GM18517 (cell line): ENCODE data around the gene NEDD9.

Source experiments
- ATAC-seq: cut with Tn5 transposase; IDR thresholded peaks from one replicate; pipeline ENCODE4 v1.9.1; 2021; ENCODE audit warnings: mild to moderate bottlenecking, moderate library complexity; ENCODE audit not compliant: unreplicated experiment

NEDD9 gene

DNA sequence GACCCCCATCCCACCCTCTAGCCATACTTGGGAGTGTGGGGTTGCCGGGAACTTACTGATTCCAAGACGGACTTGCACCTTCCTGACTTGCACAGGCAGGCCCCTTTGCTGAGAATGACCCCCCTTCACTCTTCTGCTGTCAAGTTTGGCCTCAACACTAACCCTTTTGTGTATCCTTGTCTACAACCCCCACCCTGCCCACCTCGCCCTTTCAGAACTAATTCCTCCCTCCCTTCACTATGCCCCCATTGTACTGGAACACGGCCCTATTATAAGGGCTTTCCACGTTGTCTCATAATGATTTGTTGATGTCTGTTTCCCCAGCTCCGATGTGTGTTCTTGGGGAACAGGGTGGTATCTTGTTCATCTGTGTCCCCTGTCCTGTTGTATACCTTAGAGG lies 4.4 kb upstream of the NEDD9 start:
- no peak for ATAC-seq

DNA sequence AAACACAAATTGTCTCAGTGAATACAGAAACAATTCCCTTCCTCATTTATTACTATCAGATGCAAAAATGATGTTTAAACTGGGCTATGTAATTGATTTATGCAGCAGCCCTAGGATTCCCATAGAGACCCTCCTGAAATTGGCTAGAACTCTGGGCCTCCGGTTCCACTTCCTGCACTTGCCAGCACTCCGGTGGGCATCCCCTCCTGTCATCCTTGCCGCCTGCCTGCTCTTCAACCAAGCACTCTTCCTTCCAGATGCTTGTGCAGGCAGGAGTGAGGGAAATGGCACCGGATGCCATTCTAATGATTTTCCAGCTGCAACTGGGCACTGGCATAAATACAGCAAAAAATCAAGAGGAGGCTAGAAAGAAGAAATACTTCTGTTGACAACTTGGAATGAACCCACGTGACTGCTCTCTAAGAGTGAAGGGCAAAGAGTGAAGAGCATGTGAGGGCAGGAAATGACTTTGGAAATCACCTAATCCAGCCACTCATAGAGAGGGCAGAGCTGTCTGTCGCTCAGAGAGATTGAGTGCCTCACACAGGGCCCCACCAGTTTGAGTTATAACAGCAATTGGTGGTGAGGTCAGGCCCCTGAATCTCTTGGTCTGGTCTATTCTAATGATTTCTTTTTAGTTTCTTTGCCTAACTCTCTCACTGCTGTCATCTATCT lies 3.7 kb upstream of the NEDD9 start:
- no peak for ATAC-seq

DNA sequence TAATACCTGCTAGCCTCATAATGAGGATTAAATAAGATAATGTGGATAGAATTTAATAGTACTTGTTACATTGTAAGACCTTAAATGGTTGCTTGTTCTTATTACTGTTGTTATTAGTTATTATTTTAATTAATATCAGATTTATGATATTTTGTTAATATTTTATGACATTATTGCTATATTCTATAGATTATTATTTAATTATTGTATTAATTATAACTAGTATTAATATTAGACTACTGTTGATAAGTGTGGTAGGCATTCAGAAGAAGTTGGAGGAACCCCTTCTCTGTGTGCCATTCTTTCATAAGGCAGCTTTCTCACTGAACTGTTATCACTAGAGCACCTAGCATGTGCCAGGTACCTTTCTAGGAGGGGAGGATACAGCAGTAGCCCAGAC lies 2.6 kb upstream of the NEDD9 start:
- ATAC-seq = no peak

DNA sequence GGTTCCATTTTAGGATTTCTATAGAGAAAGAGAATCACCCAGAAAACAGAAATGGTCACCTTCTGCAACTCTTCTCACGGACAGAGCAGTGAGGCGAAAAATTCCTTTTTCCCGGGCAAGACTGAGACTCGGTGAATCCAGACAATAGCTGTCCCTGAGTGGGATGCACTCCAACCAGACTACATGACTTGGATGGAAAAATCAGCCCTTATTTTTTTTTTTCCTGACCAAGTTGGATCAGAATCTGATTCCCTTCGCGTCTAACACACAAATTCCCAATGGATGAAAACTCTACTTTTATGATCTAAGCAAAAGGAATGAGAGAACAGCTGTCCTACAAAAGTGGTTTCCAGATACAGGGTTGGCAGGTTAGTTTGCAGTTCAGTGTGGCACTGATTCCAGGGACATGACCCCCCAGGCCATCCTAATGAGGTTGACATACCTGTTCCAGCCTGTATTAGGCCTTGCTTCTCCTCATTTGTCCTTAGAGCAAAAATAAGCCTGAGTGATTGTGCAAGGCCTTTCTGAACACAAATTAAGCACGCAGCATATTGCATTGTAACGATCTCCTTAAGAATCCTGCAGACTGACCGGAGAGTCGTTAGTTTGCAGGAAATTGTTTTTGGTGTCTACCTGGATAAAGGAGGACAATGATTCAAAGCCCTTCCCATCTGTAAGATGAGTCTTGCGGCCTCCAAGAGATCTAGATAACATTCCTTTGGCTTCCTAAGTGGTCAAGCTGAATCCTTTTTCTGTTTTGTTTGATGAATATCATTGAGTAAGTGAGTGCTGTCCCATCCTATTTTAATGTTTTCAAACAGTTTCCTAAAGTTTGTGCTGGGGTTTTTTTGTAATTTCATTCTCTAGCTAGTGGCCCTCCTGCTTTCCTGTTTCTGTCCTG lies 1.5 kb upstream of the NEDD9 start:
- ATAC-seq = no peak

DNA sequence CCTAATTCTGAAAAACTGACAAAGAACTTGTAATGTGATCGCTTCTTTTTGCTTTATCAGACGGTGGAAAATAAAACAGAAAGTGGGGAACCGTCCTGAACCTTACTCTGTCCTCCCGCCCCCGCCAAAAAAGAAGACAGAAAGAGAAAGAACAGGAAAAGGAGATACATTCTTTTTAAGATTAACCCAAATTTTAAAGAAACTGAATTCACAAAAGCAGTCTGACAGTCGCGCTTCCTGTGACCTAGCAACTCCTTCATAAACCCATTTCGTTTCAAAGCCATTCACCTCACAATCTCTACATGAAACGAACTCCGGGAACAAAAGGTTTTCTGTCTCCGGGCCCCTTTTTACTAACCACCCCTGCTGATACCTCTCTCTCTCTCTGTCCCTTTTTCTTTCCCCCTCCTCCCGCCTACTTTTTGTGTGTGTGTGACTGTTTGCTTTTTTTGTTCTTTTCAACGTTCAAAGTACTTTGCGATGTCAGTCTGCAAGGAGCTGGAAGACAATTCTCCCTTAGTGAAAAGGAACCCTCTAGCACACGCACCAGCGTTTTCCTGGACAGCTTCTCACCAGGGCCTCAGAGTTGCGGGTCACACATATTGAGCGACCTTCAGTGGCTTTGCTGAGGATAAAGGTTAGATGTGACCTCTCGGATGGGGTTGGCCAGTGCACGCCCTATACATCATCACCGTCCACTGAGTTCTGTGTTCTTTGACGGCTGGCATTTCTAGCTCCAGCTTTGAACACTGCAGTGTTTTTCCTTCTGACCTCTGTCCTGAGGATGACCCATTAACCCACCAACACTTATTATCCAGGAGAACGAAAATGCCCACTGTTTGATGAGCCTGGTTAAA lies 530 bp upstream of the NEDD9 start:
- ATAC-seq = no peak

DNA sequence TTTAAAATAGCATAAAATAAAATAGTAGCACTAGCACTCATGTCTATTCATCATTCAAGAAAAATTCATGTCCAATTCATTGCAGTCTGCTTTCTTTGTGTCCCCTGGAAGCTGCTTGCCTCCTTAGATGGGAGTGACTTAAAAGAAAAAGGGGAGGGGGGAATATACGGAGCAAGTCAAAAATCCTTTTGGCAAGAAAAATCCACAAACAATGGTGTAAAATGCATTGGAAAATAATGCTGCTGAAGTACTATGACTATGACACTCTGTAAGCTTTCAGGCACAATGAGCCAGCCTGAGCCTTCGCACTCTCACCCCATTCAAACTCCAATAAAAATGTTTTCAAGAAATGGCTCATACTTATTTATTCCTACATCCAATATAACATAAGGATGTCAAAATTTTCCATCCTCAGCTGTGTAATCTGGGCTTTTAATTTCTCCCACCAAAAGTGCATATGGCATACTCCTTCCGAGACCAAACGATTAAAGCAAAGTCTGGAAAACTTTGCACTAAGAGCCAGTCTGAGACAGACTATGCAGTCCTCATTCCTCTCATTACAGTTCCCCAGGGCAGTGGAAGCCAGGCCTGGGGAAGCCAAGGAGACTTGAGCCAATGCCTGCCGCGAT lies 790 bp downstream of the NEDD9 start:
- no peak for ATAC-seq

DNA sequence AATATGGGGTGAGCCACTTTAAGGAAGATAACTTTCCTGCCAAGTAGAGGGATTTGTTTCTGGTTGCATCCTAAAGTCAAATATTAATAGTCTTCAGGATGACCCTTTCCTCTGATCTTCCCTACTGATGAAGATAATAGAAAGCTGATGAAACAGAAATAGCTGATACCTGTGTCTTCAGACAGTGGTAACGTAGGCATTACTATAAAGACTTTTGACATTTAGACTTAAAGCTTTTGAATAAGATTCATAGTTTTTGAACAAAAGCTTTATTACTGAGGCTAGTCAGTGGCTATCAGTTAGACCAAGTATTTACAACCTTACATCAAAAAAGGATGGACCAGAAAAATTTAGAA lies 1.4 kb downstream of the NEDD9 start:
- ATAC-seq = no peak

DNA sequence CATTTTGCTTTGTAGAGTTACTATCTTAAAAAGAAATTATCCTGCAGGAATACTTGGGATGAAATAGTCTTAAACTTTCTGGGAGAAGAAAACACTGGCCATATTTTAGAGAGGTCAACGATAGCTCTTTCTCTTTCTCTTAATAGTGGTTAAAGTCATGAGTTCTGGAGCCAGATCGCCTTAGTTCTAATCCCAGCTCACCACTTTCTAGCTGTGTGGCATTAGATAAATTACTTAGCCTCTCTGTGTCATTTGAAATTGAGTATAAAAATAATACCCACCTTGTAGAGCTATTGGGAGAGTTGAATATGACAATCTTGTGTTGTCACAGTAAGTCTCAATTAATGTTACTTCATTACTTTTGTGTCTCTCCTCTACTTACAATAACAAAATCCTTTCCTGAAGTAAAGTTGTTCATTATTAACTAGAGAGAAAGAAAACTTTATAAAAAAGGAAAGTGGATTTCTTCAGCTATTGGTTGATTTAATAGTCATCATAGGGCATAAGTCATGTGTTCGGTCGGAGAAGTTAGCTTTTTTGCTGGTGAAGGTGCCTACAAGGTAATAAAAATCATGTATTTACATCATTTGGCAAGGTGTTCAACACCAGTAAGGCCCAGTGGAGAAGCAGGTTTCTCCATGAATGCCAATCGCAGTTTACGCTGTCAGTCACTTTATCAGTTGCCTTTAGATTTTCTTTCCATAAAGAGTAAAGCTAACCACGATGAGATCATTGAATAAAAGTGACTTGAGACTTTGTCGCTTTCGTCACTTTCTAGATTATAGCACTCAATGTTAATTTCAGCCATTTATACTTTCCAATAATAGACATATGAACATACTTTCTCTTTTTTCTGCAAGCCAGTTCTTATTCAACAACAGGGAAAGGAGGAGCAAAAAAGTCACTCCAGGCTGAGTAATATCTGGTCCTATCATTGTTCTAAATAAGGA lies 2.0 kb downstream of the NEDD9 start:
- ATAC-seq = no peak

DNA sequence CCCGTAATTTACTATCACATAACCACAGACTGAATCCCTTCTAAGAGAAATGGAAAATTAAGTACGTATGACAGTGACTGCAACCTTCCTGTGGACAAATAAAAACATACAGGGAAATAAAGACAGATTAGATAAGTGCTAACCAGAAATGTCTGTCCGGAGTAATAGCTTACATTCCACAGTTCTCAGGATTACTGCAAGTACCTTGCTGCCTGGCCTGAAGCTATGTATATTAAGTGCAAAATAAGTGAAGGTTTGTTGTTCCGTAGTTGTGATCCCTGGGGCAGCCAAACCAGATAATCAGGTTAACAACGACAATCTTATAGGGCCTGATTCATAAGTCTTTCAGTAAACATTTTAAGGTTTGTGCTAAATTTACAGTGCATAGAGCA lies 2.8 kb downstream of the NEDD9 start:
- no peak for ATAC-seq

DNA sequence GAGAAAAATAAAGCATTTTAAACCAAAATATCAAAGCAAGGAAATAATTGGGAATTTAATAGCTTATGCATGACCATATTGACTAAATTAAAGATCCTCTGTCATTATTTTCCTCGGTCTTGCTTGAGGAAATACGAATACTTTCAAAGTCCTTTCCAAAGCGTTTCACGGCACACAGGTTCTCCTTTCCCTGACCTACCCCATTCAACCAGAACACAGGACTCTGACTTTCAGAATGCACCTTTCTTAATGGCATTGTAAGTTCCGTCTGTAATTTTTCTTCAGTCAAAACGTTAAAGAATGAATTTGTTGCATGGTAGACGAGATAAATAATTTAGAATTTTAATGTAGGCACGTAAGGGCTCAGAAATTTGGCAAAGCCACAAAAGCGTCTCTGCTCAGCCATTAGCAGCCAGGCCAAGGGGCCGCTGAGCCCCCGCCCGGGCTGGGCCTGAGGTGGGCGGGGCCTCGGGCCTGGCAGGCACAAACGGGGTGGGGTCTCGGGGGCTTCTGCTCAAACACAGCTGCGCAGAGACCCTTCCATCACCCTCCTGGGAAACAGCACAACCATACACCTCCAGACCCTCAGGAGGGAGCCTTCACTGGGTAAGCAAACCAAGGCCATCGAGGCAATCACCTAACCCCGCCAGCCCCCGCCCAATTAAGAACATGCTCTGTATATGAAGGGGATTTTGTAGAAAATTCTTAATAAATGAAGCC lies 3.4 kb downstream of the NEDD9 start:
- ATAC-seq = no peak

DNA sequence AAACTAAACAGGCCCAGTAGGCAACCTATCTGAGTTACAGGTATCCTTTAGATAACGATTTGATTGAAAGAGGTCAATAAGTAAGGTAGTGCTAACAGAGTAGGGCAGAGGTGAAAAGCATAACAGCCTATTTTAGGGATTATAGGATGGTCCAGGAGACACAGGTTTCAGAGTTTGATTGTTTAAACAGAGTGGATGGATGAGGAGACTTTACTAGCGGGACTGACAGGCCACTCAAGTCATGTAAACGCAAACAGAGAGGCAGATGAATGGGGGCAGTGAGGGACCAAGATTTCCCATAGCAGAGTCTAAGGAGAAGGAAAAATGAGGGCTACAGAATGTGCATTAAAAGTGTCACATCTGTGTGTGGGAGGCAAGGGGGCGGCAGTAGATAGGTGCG lies 4.8 kb downstream of the NEDD9 start:
- no peak for ATAC-seq

DNA sequence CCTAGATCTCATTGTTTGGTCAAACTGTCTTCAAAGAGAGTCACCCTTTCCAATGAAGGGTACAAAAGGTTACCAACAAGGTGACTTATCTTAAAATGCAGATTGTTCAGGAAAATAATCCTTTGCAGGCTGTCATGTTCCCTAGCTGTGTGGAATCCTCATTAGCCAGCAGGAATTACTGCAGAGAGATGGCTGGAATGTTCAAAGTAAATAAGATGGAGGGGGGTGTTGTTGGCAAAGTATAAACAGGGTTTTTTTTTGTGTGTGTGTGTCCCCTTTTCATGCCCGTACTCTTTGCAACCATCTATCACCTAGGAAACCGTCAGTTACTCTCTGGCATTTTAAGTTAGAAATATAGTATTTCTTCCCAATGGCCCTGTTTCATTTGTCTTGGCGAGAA lies 6.5 kb downstream of the NEDD9 start:
- no peak for ATAC-seq

DNA sequence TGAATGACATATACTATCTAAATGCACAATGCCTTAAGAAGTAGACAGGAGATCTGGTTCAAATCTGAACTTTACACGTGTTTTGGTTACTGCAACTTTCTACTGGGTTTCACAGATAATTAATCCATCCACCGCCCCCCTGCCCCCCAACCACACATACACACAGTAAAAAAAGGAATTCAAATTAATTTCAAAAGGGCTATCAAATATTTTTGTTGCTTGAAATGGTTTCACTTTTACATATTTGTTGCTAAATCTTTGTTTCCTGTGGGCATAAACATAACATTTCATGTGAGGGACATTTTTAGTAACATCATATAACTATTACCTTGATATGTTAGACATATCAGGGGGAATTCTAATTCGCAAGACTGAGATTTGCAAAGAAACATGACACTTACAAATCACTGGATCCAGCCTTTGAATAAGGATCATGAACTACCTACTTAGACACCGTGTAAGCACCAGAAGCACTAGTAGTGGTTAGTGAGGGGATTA lies 7.5 kb downstream of the NEDD9 start:
- no peak for ATAC-seq

DNA sequence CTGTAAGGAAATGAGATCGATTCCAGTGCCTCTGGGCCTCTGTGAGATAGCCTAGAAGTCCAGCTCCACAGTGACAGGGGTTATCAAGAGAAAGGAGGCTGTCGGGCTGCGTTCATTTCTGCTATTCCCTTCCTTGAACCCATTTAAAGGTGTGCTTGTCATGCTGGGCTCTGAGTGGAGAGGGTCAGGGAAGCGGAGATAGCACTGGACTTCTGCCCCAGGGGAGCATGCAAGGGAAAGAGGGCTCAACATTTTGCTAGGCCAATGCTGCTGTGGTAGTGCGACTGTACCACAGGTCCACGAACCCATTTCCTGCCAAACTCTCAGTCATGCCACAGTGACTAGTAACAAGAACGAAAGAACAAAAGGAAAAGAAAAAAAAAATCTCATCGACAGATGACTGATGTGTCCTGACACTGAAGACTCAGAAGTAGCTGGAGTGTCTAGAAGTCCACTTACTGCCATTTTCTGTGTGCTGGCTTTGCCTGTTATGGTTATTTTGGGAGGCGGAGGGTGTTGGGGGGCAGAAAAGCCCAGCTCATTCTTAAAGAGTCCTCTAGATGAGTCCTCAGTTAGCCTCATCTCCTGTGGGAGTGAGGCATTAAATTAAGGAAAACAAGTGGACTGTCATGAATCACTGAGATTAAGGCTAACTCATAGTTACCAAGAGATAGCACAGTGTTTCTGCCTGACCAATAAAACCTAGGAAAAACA lies 8.1 kb downstream of the NEDD9 start:
- ATAC-seq = peak; percentile 71

DNA sequence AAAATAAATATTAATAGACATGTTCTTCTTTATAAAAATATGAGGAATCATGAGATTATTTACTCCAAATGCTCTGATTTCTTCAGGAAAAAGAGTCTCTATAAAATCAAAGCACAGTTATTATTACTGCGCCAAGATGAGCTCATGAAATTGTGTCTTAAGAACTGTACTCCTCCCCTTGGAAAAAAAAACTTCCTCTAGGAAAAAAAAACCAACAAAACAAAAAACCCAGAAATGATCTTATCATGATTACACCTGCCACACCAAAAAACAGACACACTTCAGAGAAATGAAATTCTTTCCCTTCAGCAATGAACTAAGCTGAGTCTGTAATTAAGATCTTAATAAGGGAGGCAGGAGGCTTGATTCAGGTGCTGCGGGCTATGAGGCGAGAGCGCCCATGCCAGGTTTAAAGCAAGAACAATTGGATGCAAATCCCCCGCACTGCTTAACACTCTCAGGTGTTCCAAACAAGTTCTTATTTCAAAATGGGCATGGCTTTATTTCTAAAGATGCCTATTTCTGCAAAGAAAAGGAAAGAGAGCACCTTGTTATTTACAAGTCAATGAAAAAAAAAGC lies 9.1 kb downstream of the NEDD9 start:
- no peak for ATAC-seq

DNA sequence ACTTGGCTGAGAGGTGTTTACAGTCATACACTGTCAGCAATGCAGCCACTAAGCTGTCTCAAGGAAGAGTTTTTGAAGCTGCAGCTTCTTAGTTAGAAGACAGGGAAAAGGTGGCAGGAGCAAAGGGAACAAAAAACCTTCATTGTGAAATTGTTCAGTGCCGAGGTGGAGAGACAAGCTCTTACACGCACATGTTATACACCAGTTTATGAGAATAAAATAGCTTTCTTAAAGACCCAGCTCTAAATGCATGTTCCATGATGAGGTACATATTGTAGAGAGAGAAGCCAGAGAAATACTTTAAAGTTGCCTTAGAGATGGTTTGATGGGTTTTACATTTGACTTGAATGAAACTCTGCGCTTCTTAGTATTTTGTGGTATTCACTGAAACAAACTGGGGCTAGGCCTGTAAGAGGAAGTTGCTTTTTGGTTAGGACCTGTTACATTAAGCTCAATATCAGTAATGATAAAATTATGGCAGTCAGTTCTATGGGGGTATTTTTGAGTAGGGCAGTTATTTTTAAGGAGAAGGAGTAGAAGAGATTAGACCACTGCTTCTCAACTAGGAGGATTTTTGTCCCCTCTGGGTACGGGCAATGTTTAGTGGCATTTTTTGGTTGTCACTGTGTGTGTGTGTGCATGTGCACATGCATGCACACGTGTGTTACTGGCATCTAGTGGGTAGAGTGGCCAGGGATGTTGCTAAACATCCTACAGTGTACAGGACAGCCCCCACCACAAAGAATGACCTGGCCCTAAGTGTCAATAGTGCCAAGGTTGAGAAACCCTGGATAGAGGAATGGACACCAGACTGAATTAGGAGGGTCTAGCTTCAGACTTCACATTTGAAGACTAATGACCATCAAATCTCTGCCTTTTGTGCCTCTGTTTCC lies 9.8 kb downstream of the NEDD9 start:
- no peak for ATAC-seq
